Left cardiac atrium (tissue), 4 donors: Measurements from ENCODE around the gene DST. TPM values are rescaled to one million over a fixed set of nuclear protein-coding genes. Genes with fewer than 3 reads are reported as not detected.

Experiments
- ATAC-seq, 2 donors: fragments of 200-7000 bp; cut with Tn5 transposase; one replicate each; pipeline ENCODE4 v1.9.1; 2020; ENCODE audit warnings: mild to moderate bottlenecking in 2 of 2, moderate library complexity in 2 of 2
- DNase-seq: peaks from one replicate; pipeline ENCODE4 v3.0.0-alpha.2; 2020
- intact Hi-C, 2 donors: fragments of 100-400 bp; cut with DNase I; formaldehyde crosslinking; loops; one replicate each; pipeline versions ENCODE4 v1.14.1 to v1.15.1; 2022 to 2023
- total RNA-seq, 2 donors: library from RNA; stranded (reverse); fragmentation: NEBNext Ultra II Directional; extraction: Animal tissue kit (Norgen Biotek cat#: 25700); gene quantifications; one replicate each; pipeline ENCODE4 v1.2.1, GENCODE V29; 2021
- donor health status: DM: no; HTN: yes; CAD: no.
- donor health status: DM: no; HTN: yes; CAD: no; lungs with severe emphysema.
- donor health status: DM: yes; HTN: yes; CAD: no.
- donor health status: Dilated cardiomyopathy.

Gene DST
- total RNA-seq, 2 donors from 2014 or later, result 190 to 213 TPM

GRCh38 chr6:56531839-56532595 is 110.7 kb downstream of the DST start:
- ATAC-seq (no peak), DNase-seq (no peak)
- intact Hi-C loops, result no loop called here

- DNase-seq (no peak), ATAC-seq (no peak)
- intact Hi-C loops, result no loop called here
Observed at GRCh38 chr6:56529594-56530191, 113.0 kb downstream of the DST start.

GRCh38 chr6:56528412-56528841 is 114.3 kb downstream of the DST start:
- ATAC-seq (peak in 1 of 2 donors; percentile 58), DNase-seq (no peak)
- intact Hi-C loops, result no loop called here

- intact Hi-C loops, result no loop called here
- ATAC-seq (no peak), DNase-seq (no peak)
Observed at GRCh38 chr6:56527934-56528333, 114.8 kb downstream of the DST start.

GRCh38 chr6:56526860-56527544 is 115.7 kb downstream of the DST start:
- DNase-seq (no peak), ATAC-seq (no peak)
- intact Hi-C loops, result no loop called here

- no peak for ATAC-seq
- intact Hi-C loops, result no loop called here
Observed at GRCh38 chr6:56525974-56526789, 116.5 kb downstream of the DST start.

GRCh38 chr6:56524891-56525703 is 117.6 kb downstream of the DST start:
- peak; percentile 68 to 89 for ATAC-seq
- intact Hi-C loops, result no loop called here
- DNase-seq, result no peak

More at GRCh38 chr6:56525974-56526789, 116.5 kb downstream of the DST start:
- no peak for DNase-seq

- DNase-seq, result no peak
- intact Hi-C loops, result no loop called here
- no peak for ATAC-seq
Observed at GRCh38 chr6:56522495-56523270, 120.0 kb downstream of the DST start.

GRCh38 chr6:56521976-56522375 is 120.7 kb downstream of the DST start:
- DNase-seq (no peak), ATAC-seq (no peak)
- intact Hi-C loops, result no loop called here

- ATAC-seq (no peak), DNase-seq (no peak)
- intact Hi-C loops, result no loop called here
Observed at GRCh38 chr6:56521454-56521853, 121.2 kb downstream of the DST start.

- DNase-seq, result no peak
- ATAC-seq, result no peak
- intact Hi-C loops, result no loop called here
Observed at GRCh38 chr6:56520218-56520617, 122.5 kb downstream of the DST start.

GRCh38 chr6:56518995-56519767 is 123.5 kb downstream of the DST start:
- intact Hi-C loops, result no loop called here
- no peak for ATAC-seq

GRCh38 chr6:56517155-56517745 is 125.4 kb downstream of the DST start:
- no peak for DNase-seq
- peak; percentile 14 to 53 for ATAC-seq
- intact Hi-C loops, result no loop called here

More at GRCh38 chr6:56518995-56519767, 123.5 kb downstream of the DST start:
- DNase-seq, result no peak

- ATAC-seq, result no peak
- no peak for DNase-seq
- intact Hi-C loops, result no loop called here
Observed at GRCh38 chr6:56516003-56516402, 126.7 kb downstream of the DST start.

GRCh38 chr6:56515081-56515905 is 127.4 kb downstream of the DST start:
- intact Hi-C loops, result no loop called here
- ATAC-seq (no peak), DNase-seq (no peak)

- intact Hi-C loops, result no loop called here
- DNase-seq (no peak), ATAC-seq (peak in 1 of 2 donors; percentile 67)
Observed at GRCh38 chr6:56514395-56514794, 128.3 kb downstream of the DST start.
